Stimulated activated CD4-positive, alpha-beta T cell treated with anti-CD3 and anti-CD28 coated beads, Interleukin-15, amount 100 ng/mL, for 24 hours (primary cell): Measurements from ENCODE around the gene GTF2IRD1.
A peak's percentile ranks its signal among the peaks of the same experiment; 100 is the strongest.
"Not testable (repeated sequence)": the region's sequence is repeated elsewhere in the genome, so short reads cannot be mapped to it uniquely, and the experiment has no call there.

Source experiments
- DNase-seq: peaks from one replicate; pipeline ENCODE4 v3.0.0-alpha.2; 2020

GTF2IRD1 gene

GRCh38 chr7:74606909-74607510, 153.3 kb downstream of the GTF2IRD1 start:
- no peak for DNase-seq

GRCh38 chr7:74612015-74612829, 158.5 kb downstream of the GTF2IRD1 start:
- no peak for DNase-seq

- DNase-seq: no peak
Observed at GRCh38 chr7:74615933-74616780, 162.5 kb downstream of the GTF2IRD1 start.

- DNase-seq: peak; percentile 36
Observed at GRCh38 chr7:74617180-74617744, 163.6 kb downstream of the GTF2IRD1 start.

GRCh38 chr7:74619235-74619860, 165.6 kb downstream of the GTF2IRD1 start:
- DNase-seq: no peak

GRCh38 chr7:74622228-74622749, 168.6 kb downstream of the GTF2IRD1 start:
- DNase-seq: no peak

- DNase-seq: no peak
Observed at GRCh38 chr7:74623135-74623534, 169.4 kb downstream of the GTF2IRD1 start.

GRCh38 chr7:74625446-74625845, 171.7 kb downstream of the GTF2IRD1 start:
- DNase-seq: no peak

GRCh38 chr7:74627661-74628411, 174.1 kb downstream of the GTF2IRD1 start:
- no peak for DNase-seq

- no peak for DNase-seq
Observed at GRCh38 chr7:74632505-74632904, 178.8 kb downstream of the GTF2IRD1 start.

GRCh38 chr7:74633451-74633921, 179.8 kb downstream of the GTF2IRD1 start:
- DNase-seq: no peak

GRCh38 chr7:74637745-74638144, 184.0 kb downstream of the GTF2IRD1 start:
- no peak for DNase-seq

- peak; percentile 91 for DNase-seq
Observed at GRCh38 chr7:74650055-74650454, 196.3 kb downstream of the GTF2IRD1 start.

- peak; percentile 42 for DNase-seq
Observed at GRCh38 chr7:74650493-74651132, 196.9 kb downstream of the GTF2IRD1 start.

GRCh38 chr7:74651133-74651504, 197.4 kb downstream of the GTF2IRD1 start:
- not testable (repeated sequence) for DNase-seq
